Measurements from ENCODE around the gene PTPRN2. TPM values are rescaled to one million over a fixed set of nuclear protein-coding genes. Genes with fewer than 3 reads are reported as not detected.

PTPRN2 gene
- total and polyA plus RNA-seq, 2 of the 8 experiments (the other 6 are each of a cell fraction or from before 2014, with no cell fraction given) = 2.6 to 4.5 TPM

- Histone ChIP-seq H2BK15ac (ENCODE audit: low read length) (no peak overlapping the region), H3K4ac (replicated peaks; ENCODE audit: insufficient read length, low read depth, low read length) (no peak overlapping the region), H4K20me1 (replicated peaks in 1 of 2; ENCODE audit: control insufficient read depth in 1 of 2, insufficient read depth in 2 of 2, low read length in 2 of 2) (no peaks in the 10 kb centered on the region), H3K56ac (replicated peaks; ENCODE audit: insufficient read length, low read depth, low read length) (no peak overlapping the region), H3K79me2 (ENCODE audit: control insufficient read depth in 1 of 2, insufficient read depth in 2 of 2, low read length in 2 of 2) (no peaks in the 10 kb centered on the region), H3K4me3 (ENCODE audit: extremely low read depth in 1 of 4, insufficient read depth in 2 of 4, low read depth in 3 of 4, low read length in 4 of 4) (no peak overlapping the region), H3K9me3 (ENCODE audit: insufficient read depth in 2 of 2, low read depth in 1 of 2, low read length in 1 of 2) (peaks cover 0 to 3% of the 10 kb centered on the region in 2 experiments; a peak in 2 of 4 replicates), H2BK12ac (ENCODE audit: low read depth, low read length) (no peak overlapping the region), H3K9ac (replicated peaks in 1 of 4; ENCODE audit: extremely low read depth in 1 of 4, low read depth in 3 of 4, low read length in 3 of 4) (no peak overlapping the region), H2BK20ac (ENCODE audit: low read length) (no peak overlapping the region), H2BK120ac (replicated peaks; ENCODE audit: low read depth, low read length) (no peak overlapping the region), H3K27me3 (replicated peaks in 1 of 4; ENCODE audit: control insufficient read depth in 3 of 4, extremely low read depth in 1 of 4, insufficient read depth in 3 of 4, low read length in 3 of 4) (no peaks in the 10 kb centered on the region), H3K14ac (ENCODE audit: insufficient read length) (no peak overlapping the region), H3K36me3 (ENCODE audit: control insufficient read depth in 2 of 4, insufficient read depth in 4 of 4, low read length in 3 of 4) (no peaks in the 10 kb centered on the region), H2BK5ac (ENCODE audit: low read depth, low read length) (no peak overlapping the region), H3K4me2 (ENCODE audit: insufficient read depth in 1 of 2, low read depth in 2 of 2, low read length in 2 of 2) (no peak overlapping the region), H2AFZ (ENCODE audit: low read length) (no peak overlapping the region), H3K4me1 (replicated peaks in 1 of 4; ENCODE audit: control insufficient read depth in 3 of 4, insufficient read depth in 4 of 4, low read length in 3 of 4) (no peaks in the 10 kb centered on the region; a peak in 1 of 7 replicates), H3K23ac (ENCODE audit: insufficient read length) (no peak overlapping the region), H3K79me1 (ENCODE audit: low read depth, low read length) (no peaks in the 10 kb centered on the region), H2AK5ac (ENCODE audit: low read depth, low read length) (0 out of 2 replicates have a peak overlapping the region, but pooled peaks have one; percentile 72), H3K18ac (ENCODE audit: extremely low read depth, low read length) (no peak overlapping the region; the same call in 1 of the 2 replicates), H4K5ac (ENCODE audit: insufficient read length, low read depth, low read length) (no peak overlapping the region), H3K23me2 (ENCODE audit: low read depth, low read length) (no peaks in the 10 kb centered on the region), H4K91ac (replicated peaks; ENCODE audit: insufficient read length, low read length) (no peak overlapping the region), H3K27ac (ENCODE audit: low read depth, low read length) (no peak overlapping the region), H4K8ac (ENCODE audit: extremely low read depth, insufficient read depth, low read length) (no peak overlapping the region)
- no peak for TF ChIP-seq SP2 (IDR thresholded peaks at IDR 0.05; ENCODE audit: low read length)
- TF ChIP-seq CTCF (IDR thresholded peaks at IDR 0.05; ENCODE audit: control extremely low read depth in 1 of 3, insufficient read depth in 1 of 3, low read depth in 1 of 3, low read length in 3 of 3) = peak in 1 of 3 experiments; percentile 26; a peak in 1 of 4 replicates
- no peak for FAIRE-seq
- POLR2A ChIA-PET (ENCODE audit: partially characterized antibody) = no interaction called here
- CTCF ChIA-PET (ENCODE audit: partially characterized antibody) = interaction anchor here (0.6 to 5.1 kb wide), 13 partner anchors 8 to 311 kb away, joined by 3 to 51 read pairs (median 4); no protein-coding TSS in a partner anchor
- 90% methylated on average over 5 of the region's 5 CpGs; no CpG with 5 or more reads in 1 of the 2 experiments for WGBS, 2 experiments (ENCODE audit: extremely low coverage in 1 of 2, insufficient coverage in 1 of 2, insufficient read length in 1 of 2, insufficient replicate concordance in 2 of 2, low coverage in 1 of 2, low lambda C conversion rate in 2 of 2, missing lambda C conversion rate in 1 of 2)
- DNase-seq (ENCODE audit: low read depth in 1 of 2, low spot score in 2 of 2) = no peak
Observed at GRCh38 chr7:158409120-158409519, 178.5 kb downstream of the PTPRN2 start.

Data from H1 (cell line).